GM18505 (cell line): Measurements from ENCODE around the gene ITGBL1.

Experiments
- ATAC-seq: cut with Tn5 transposase; IDR thresholded peaks from one replicate; pipeline ENCODE4 v1.9.1; 2021; ENCODE audit not compliant: unreplicated experiment
- POLR2A ChIP-seq: IDR thresholded peaks from 4 replicates; pipeline ENCODE4 v1.6.1; 2011; ENCODE audit warnings: borderline replicate concordance; ENCODE audit not compliant: insufficient read depth, insufficient read length; ENCODE audit errors: extremely low read depth

Gene ITGBL1

GRCh38 chr13:101596803-101597202 lies 144.3 kb downstream of the ITGBL1 start:
- no peak for ATAC-seq
- TF ChIP-seq POLR2A, result no peak

- no peak for TF ChIP-seq POLR2A
- no peak for ATAC-seq
Measured at GRCh38 chr13:101611491-101612475, 159.3 kb downstream of the ITGBL1 start.

GRCh38 chr13:101612735-101613134 lies 160.3 kb downstream of the ITGBL1 start:
- ATAC-seq, result no peak
- no peak for TF ChIP-seq POLR2A

- no peak for TF ChIP-seq POLR2A
Measured at GRCh38 chr13:101614491-101614890, 162.0 kb downstream of the ITGBL1 start.

GRCh38 chr13:101618440-101619187 lies 166.1 kb downstream of the ITGBL1 start:
- ATAC-seq, result no peak

More at GRCh38 chr13:101614491-101614890, 162.0 kb downstream of the ITGBL1 start:
- ATAC-seq, result no peak

GRCh38 chr13:101621099-101621498 lies 168.6 kb downstream of the ITGBL1 start:
- no peak for TF ChIP-seq POLR2A
- ATAC-seq, result no peak

More at GRCh38 chr13:101618440-101619187, 166.1 kb downstream of the ITGBL1 start:
- TF ChIP-seq POLR2A, result no peak

GRCh38 chr13:101623470-101624209 lies 171.2 kb downstream of the ITGBL1 start:
- TF ChIP-seq POLR2A, result no peak
- no peak for ATAC-seq

GRCh38 chr13:101624210-101624922 lies 171.9 kb downstream of the ITGBL1 start:
- no peak for TF ChIP-seq POLR2A
- no peak for ATAC-seq

GRCh38 chr13:101624981-101625380 lies 172.5 kb downstream of the ITGBL1 start:
- TF ChIP-seq POLR2A, result no peak
- no peak for ATAC-seq

GRCh38 chr13:101626925-101627555 lies 174.6 kb downstream of the ITGBL1 start:
- TF ChIP-seq POLR2A, result no peak
- ATAC-seq, result peak; percentile 86

GRCh38 chr13:101627556-101627943 lies 175.1 kb downstream of the ITGBL1 start:
- peak; percentile 45 for ATAC-seq
- TF ChIP-seq POLR2A, result no peak

GRCh38 chr13:101628900-101629299 lies 176.4 kb downstream of the ITGBL1 start:
- ATAC-seq, result no peak

GRCh38 chr13:101631395-101631794 lies 178.9 kb downstream of the ITGBL1 start:
- no peak for TF ChIP-seq POLR2A
- no peak for ATAC-seq

More at GRCh38 chr13:101628900-101629299, 176.4 kb downstream of the ITGBL1 start:
- TF ChIP-seq POLR2A, result no peak

GRCh38 chr13:101634142-101634541 lies 181.7 kb downstream of the ITGBL1 start:
- no peak for TF ChIP-seq POLR2A

More at GRCh38 chr13:101634142-101634541, 181.7 kb downstream of the ITGBL1 start:
- no peak for ATAC-seq
